HuH-7 (cell line): ENCODE results near the gene CARS1.

ENCODE experiments used
- DNase-seq: peaks from one replicate; pipeline ENCODE4 v3.0.0; 2011; ENCODE audit warnings: low spot score

The CARS1 gene

DNA sequence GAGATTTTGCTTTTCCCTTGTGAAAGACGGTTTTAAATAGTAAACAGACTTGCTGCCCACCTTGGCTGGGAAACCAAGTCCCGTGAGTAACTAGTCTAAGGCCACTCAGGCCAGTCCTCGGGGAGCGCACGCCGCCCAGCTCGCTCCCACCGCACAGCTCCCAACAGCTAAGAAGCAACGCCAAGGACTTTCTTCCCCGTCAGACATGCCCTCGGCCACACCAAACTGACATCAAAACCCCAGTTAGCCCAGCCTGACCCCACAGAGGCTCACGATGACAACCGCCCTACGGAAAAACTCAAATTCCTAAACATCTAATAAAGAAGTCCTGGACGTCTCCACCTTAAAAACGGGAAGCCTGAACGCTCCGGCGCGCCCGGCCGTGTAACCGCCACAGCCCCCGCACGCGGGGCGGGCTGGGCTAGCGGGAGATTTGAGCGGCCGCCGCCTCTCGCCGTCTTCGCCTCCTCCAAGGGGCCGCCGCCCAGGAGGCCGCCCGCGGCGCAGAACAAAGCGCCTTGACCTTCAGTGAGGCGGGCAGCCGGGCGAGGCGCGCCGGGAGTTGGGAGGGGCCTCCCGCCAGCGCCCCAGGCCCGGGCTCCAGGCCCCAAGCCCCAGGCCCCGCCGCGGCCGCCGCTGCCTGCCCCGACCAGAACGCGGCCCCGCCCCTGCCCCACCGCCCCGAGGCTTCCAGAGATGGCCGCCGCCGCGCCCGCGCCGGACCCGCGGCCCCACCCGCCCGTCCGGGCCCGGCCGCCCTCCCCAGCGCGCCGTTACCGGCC lies 65.6 kb downstream of the CARS1 start:
- DNase-seq = no peak

DNA sequence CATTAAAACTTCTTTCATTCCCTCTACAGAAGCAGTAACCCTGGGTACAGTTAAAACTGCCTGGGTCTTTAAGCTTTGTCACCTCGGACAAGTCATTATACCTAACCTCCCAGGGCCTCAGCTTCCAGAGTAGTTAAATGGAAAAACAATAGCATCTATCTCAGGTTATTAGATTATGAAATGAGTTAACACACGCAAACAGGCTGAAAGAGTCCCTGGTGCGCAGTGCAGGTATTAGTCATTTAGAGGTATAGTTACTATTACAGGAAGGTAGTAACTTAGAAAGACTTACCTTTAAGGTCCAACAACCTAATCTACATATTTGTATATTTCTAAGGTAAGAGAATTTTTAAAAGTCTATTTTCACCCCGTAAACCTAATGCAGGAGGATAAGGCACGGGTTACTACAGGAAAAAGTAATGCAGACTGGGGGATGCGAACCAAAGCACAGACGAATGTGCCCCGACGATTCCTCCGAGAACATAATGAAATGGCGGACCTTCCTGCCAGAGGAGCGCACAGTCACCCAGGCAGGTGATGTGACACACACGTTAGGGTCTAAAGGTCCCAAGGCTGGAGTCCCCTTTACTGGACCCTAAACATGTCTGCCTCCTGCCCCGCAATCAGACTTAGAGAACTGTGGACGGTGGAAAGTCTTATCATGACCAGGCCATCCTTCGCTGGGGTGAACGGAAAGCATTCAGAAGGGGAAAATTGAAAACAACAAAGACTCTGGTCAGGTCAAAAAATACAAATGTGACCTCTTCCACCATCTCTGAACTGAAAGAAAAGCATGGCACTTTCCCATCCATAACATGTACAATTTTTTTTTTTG lies 66.4 kb downstream of the CARS1 start:
- DNase-seq = peak; percentile 44

DNA sequence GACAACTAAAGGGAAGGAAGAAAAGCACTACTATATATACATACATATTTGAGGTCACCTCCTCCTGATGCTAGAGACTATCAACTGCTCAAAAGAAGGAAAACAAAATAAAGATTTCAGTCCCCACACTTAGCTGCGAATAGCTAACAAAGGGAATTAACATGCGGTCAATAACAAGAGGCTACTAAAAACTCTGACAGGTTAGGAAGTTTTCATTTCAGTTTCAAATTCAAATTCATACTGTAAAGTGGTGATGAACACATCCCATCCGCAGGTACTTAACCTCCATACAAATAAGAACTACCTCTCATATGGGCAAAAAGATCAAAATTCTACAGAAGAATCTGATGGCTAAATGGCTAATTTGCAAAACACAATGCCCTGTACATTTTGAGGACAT lies 67.7 kb downstream of the CARS1 start:
- DNase-seq = no peak

DNA sequence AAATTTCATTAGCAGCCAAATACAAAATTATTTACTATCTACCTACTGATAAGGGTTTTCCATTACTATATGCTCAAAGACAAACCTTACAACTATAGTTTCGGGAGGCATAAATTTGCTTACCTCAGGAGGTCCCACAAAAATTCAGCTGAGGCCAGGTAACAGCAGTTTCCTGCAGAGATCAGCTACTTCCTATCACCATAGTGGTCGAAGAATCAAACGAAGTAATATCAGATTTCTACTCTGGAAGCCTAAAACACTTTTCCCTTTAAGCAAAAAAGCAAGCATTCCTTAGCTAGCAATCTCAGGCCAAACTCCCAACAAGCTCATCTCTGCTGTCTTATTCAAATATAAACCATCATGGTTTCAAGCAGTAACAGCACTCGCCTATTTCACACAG lies 68.2 kb downstream of the CARS1 start:
- DNase-seq = no peak

DNA sequence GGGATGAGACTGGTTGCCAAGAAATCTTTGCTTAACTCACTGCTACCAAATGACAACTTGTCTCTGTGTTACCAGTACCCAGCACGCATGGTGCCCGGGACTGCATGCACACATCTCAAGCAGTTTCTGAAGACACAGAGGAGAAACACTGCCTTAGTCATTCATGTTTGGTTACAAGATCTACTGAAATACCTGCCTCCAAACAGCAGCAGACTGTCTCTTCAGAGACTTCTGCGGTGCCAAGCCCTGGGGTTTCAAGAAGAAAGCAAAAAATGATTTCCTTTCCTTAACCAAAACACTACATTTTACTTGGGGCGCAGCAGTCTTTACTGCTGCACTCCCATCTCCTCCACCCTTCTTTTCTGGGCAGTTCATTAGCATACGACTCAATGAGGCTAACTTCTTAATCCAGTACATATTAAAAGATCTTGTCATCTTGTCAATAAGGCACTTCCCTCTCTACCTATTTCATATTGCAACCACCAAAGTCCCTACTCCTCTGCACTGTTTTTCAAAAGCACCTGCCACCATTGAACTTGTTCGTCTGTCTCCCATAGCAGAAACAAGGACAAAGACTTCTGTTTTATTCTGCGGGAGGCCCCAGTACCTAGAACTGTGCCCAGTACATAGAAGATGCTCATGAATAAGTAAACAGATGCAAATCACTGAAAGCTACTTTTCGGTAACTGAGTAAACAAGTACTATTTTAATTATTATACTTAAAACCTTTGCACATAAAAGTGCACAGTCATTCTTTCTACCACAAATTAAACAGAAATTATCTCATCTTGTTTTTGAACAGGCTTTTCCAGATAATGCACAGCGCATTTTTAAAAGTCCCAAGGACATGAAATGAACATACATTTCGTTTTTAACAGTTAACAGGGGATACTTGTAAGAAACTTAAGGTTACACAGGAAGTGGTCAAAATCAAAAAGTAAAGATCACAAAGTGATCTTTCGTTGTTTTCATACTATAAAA lies 69.1 kb downstream of the CARS1 start:
- DNase-seq = no peak

DNA sequence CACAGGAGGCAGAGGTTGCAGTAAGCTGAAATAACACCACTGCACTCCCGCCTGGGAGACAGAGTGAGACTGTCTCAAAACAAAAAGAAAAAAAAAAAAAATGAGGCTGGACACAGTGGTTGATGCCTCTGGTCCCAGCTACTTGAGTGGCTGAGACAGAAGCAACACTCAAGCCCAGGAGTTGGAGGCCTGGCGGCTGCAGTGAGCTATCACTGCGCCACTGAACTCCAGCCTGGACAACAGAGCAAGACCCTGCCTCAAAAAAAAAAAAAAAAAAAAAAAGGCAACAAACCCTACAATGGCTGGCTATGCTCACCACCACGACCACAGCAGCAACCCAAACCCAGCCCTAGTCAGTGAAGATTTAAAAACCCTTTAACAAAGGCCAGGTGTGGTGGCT lies 73.3 kb downstream of the CARS1 start:
- no peak for DNase-seq

DNA sequence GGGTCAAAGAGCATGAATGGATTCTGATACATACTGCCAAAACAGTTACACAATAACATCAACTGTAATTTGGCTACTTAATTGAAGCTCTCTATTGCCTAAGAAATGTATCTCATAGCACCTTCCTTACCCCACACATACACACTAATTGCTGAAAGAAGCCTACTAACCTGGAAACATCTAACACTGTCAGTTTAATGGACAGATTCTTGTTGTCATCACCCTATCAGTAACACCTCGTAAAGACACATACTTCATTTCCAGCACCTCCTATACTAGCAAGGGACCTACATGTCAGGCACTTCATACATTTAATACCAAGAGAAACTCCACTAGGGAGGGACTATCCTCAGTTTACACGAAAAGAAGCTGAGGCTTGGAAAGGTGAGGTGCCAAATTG lies 75.0 kb downstream of the CARS1 start:
- no peak for DNase-seq

DNA sequence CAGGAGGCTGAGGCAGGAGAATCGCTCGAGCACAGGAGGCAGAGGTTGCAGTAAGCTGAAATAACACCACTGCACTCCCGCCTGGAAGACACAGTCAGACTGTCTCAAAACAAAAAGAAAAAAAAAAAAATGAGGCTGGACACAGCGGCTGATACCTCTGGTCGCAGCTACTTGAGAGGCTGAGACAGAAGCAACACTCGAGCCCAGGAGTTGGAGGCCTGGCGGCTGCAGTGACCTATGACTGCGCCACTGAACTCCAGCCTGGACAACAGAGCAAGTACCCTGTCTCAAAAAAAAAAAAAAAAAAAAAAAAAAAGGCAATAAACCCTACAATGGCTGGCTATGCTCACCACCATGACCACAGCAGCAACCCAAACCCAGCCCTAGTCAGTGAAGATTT lies 76.1 kb downstream of the CARS1 start:
- no peak for DNase-seq

DNA sequence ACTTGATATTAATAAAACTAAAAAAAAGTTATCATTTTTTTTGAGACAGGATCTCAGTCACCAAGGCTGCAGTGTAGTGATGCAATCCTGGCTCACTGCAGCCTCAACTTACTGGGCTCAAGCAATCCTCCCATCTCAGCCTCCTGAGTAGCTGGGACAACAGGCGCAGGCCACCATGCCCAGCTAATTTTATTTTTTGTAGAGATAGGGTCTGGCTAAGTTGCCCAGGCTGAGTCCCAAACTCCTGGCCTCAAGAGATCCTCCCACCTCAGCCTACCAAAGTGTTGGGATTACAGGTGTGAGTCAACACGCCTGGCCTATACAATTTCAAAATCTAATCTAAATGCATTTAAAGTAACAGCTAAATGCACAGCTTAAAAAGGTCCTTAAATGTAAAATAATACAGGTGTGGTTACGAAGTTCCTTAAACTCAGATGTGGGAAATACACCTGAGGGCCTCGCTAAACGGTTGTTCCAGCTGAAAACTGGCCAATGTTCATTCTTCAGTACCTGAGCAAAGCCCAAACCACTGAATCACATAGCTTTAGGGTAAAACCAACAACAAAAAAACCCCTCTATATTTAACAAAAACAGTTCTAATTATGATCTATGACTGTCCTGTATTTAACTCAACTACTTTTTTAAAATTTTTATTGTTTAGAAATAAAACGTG lies 76.9 kb downstream of the CARS1 start:
- no peak for DNase-seq

DNA sequence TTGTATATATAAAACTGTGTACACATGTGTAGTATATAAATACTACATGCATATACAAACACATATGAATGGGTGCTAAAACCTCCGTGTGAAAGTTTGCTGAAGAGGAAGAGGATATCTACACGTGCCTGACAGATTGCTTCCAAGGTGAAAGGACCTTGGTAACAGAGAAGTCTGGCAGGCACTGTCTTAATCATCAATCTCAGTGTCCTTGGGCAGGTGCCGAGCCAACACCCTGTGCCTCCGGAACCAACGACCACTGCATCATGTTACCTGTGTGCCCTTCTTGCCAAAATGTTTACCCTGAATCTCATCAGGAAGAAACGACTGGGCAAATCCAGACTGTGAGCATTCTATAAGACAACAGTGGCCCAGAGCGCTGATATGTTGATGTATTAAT lies 80.1 kb downstream of the CARS1 start:
- no peak for DNase-seq

DNA sequence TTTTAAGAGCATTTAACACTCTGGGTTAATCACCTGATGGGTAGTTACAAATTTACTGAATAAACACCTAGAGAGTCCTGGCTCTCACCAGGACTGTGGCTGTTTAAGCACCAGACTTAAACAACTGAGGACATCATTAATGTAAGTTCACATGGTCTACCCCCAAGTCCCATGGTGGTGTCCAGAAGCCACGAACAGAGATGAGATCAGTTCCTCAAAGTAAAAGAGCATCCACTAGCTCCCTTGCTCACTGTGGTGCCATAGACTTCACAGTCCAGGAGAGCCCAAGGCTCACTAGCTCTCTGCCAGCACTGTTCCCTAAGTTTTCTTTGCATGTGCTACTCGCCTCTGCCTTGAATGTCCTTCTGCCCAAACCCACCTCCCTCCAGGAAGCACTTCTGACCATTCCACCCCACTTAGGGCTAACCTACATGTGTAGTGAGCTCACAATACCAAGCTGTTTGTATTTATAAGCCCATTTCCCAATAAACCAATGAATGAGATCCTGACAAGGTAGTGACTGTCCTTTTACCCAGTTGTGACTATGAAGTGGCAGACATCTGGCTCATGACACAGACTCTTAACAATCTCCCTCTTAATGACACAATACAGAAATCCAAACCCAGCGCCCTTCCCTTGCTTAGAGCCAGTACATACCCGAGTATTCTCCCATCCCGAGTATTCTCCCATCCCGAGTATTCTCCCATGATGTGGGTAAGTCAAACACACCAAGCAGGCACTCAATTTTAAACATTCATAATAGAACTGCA lies 80.7 kb downstream of the CARS1 start:
- no peak for DNase-seq

DNA sequence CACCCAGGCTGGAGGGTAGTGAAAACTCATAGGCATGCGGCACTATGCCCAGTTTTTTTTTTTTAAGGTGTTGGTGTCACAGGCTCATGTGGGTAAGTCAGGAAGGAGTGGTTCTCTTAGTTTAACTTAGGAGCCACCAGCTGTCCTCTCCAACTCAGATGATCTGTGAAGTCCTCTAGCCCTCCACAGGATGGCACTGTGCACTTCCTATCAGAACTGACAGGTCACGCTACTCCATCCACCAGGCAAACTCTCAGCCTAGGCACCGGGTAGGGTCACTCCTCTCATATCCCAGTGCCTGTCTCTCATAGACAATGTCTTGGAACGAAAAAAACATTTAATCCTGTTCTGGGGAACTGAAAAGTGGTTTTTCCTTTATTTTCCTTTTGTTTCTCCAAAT lies 81.6 kb downstream of the CARS1 start:
- DNase-seq = no peak

DNA sequence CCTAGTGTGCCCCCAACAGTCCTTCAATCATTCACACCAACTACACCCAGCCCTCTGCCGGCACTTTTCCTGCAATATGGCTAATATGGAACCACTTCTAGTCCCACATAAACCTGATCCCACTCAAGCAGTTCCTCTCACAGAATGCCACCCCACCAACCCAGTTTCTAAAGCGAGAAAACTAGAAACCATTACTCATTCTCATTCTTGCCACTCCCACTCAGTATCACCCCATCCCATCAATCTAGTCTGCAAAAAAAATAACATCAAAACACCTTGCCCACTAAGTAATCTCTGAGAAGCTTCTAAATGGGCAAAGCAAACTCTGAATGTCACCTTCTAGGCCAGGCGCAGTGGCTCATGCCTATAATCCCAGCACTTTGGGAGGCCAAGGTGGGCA lies 83.0 kb downstream of the CARS1 start:
- DNase-seq = no peak

DNA sequence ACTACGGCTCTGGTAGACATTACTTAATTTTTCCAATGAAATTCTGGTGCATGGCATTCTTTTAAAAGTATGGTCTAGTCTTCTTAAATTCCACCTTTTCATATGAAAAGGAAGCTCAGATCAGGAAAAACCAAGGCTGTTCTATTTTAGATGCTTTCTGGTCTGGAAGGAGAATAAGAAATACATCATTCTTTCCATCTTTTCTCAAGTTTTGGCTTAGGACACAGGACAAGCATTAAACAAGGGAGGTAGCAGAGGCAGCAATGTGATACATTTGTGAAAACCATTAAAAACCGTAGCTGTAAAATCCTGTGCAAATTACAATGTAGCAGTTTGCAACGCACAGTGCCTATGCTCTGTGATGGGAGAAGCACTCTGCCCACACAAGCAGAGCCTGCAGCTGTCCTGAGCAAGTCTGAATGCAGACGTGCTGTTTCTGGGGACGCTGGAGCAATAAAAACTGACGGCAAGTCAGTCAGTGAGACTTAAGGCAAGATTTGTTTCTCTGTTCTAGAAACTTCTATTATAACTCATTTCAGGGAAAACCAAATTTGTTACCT lies 88.8 kb downstream of the CARS1 start:
- no peak for DNase-seq

DNA sequence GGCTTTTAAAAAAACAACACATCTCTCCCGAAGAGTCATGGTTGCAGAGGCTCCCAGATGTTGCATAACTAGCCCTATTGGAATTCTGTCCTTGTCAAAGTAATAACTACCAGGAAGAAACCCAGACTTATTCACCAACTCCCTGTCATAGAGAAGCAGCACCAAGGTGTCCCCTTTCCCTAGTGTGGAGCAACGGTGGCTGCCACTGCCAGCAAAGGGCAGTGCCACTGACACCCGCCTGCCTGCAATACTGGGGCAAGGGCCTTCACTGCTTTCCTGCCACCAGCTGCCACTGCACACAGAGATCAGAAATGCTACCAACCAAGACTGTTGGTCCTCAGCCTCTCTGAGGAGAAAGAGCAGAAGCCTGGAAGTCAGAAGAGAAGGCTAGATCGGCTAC lies 92.4 kb downstream of the CARS1 start:
- no peak for DNase-seq

DNA sequence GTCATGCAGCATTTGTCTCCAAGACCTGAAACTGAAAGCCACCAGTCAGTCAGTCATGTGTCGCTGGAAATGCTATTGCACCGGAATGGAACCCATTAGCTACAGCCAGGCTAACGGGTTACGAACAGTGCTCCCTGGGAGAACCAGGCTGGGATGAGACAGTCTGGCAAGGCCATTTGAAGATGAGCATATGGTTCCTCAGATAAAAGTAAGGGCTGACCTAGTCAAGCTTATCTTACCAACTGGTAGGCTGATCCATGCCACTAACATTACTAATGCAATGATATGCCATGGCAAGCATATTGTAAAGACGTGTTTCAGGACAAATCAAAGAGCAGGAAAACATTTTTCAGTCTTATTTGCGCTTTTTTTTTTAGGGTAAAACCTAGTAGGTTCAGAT lies 93.5 kb downstream of the CARS1 start:
- DNase-seq = no peak

DNA sequence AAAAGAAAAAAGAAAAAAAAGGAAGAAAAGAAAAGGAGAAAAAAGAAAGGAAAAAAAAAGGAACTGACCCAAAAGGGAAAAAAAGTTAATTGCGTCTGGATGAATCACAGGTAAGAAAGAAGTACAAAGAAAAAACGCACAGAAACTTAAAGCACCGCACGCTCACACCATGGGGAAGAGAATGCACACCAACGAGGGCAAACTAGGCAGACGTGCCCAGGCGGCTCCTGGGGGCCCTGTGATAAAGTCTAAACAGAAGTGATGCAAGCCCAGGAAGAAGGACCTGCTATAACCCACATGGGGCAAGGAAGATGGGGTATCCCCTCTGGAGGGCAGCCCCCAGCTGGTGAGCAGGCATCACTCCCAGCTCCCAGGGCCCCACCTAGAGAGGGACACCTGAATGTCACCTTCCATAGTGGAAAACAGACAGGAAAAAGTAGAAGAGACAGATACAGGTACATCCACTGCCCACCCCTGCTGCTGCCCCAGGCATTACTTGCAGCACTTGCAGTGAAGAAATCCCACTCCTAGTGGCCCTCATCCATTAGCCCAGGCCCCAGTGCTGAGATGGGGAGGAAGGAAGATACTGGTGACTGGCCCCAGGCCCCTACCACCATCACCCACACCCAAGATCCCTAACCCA lies 94.0 kb downstream of the CARS1 start:
- no peak for DNase-seq

DNA sequence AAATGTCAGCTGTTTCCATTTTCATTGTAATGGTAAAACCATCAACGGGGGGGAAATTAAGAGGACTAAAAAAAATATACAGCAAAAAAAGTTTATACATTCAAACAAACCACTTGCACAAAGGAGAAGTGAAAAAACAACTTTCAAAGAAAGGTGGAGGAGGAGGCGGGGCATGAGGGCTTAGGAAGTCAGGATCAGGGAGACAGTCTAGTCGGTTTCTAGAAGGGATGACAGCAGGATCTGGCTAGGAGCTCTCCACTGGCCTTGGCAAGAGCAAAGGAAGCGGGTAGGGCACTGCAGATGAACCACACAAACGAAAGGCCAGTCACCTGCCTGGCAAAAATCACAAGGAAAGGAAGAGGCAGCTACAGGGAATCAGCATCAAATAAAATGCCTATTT lies 96.1 kb downstream of the CARS1 start:
- DNase-seq = no peak

DNA sequence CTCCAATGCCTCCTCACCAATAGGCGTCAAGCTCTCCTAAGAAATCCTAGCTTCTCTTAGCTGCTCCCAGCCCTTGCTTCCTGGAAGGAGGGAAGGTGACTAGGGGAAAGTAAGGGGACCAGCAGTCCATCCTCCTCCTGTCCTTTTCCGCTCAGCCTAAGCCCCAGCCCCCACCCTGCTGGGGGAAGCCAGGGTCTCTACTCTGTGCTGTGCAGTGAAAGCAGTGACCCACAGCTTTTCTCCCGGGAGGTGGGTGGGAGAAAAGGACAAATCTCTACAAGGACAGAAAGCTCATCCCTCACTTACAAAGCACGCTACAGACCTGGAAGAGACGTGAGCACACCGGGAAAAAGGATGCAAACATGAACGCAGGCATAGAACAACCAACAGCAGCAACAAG lies 97.1 kb downstream of the CARS1 start:
- DNase-seq = no peak

DNA sequence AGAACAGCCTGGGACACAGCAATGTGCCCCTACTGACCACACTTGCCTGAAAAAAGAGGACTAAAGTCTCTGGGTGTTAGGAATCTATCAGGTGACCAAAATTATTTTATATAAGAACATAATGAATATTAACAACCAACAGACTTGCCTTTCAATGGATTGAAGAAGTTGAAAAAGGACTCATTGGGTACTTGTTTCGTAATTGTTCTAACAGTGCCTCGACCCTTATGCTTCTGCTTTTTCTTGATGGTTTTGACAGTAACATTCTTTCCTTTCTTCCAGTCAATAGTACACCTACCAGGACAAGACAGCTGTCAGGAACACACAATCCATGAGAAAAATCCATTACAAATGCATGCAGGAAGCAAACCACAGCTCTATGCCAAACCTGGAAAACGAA lies 99.0 kb downstream of the CARS1 start:
- DNase-seq = no peak
